H1 (cell line): ENCODE results near the gene LRP1-AS. TPM values are rescaled to one million over a fixed set of nuclear protein-coding genes. Genes with fewer than 3 reads are reported as not detected.

ENCODE experiments used
- CTCF ChIA-PET: fragments of 300-600 bp; sonication (Branson Sonifier 250); formaldehyde crosslinking; loops from one replicate; lab custom pipeline; 2021; ENCODE audit not compliant: partially characterized antibody; lab: Charles Lee
- POLR2A ChIA-PET: fragments of 300-600 bp; sonication (Branson Sonifier 250); formaldehyde crosslinking; loops from one replicate; lab custom pipeline; 2021; ENCODE audit warnings: inconsistent platforms; ENCODE audit not compliant: partially characterized antibody; lab: Charles Lee
- DNase-seq, 2 experiments: peaks; one replicate each; pipeline versions ENCODE4 v3.0.0 to v3.0.0-alpha.2; 2010 to 2022; ENCODE audit warnings: low spot score in 2 of 2, low read depth in 1 of 2, mixed read lengths in 1 of 2
- FAIRE-seq: peaks from 2 replicates; lab custom pipeline; 2011; peaks lifted over from hg19 to GRCh38; lab: Jason Lieb, UNC
- H2AFZ ChIP-seq: 2 replicates; pipeline ENCODE4 v1.8.1; 2012; ENCODE audit warnings: low read length, inconsistent platforms
- H2AK5ac ChIP-seq: 2 replicates; pipeline ENCODE4 v1.6.1; 2013; ENCODE audit warnings: low read depth, low read length
- H2BK120ac ChIP-seq: replicated peaks from 2 replicates; pipeline ENCODE3; 2013; ENCODE audit warnings: low read depth, low read length, inconsistent platforms
- H2BK12ac ChIP-seq: 2 replicates; pipeline ENCODE4 v1.6.1; 2013; ENCODE audit warnings: low read depth, low read length
- H2BK15ac ChIP-seq: 2 replicates; pipeline ENCODE4 v1.6.1; 2013; ENCODE audit warnings: low read length
- H2BK20ac ChIP-seq: 2 replicates; pipeline ENCODE4 v1.6.1; 2013; ENCODE audit warnings: low read length
- H2BK5ac ChIP-seq: 2 replicates; pipeline ENCODE4 v1.6.1; 2013; ENCODE audit warnings: low read depth, low read length
- H3K14ac ChIP-seq: 2 replicates; pipeline ENCODE4 v1.6.1; 2013; ENCODE audit warnings: inconsistent platforms; ENCODE audit not compliant: insufficient read length
- H3K18ac ChIP-seq: 2 replicates; pipeline ENCODE4 v1.6.1; 2013; ENCODE audit warnings: low read length; ENCODE audit errors: extremely low read depth
- H3K23ac ChIP-seq: 2 replicates; pipeline ENCODE4 v1.6.1; 2013; ENCODE audit warnings: inconsistent platforms; ENCODE audit not compliant: insufficient read length
- H3K23me2 ChIP-seq: 2 replicates; pipeline ENCODE4 v1.6.1; 2013; ENCODE audit warnings: low read depth, low read length
- H3K27ac ChIP-seq: 2 replicates; pipeline ENCODE4 v1.6.1; 2011; ENCODE audit warnings: low read depth, low read length, inconsistent platforms
- H3K27me3 ChIP-seq, 4 experiments: replicated peaks in 1 of 4; 1 replicate in 1 of 4; 2 replicates in 3 of 4; pipeline versions ENCODE4 v1.6.1 to v1.8.1; 2011 to 2013; ENCODE audit warnings: low read length in 3 of 4, mild to moderate bottlenecking in 3 of 4, inconsistent platforms in 2 of 4, mixed read lengths in 2 of 4, moderate library complexity in 1 of 4; ENCODE audit not compliant: control insufficient read depth in 3 of 4, insufficient read depth in 3 of 4; ENCODE audit errors: extremely low read depth in 1 of 4
- H3K36me3 ChIP-seq, 4 experiments: 2 replicates each; pipeline versions ENCODE4 v1.6.1 to v1.8.1; 2011 to 2013; ENCODE audit warnings: mild to moderate bottlenecking in 4 of 4, low read length in 3 of 4, moderate library complexity in 2 of 4, control low read depth in 1 of 4, inconsistent platforms in 1 of 4; ENCODE audit not compliant: insufficient read depth in 4 of 4, control insufficient read depth in 2 of 4
- H3K4ac ChIP-seq: replicated peaks from 2 replicates; pipeline ENCODE3; 2013; ENCODE audit warnings: low read length, low read depth, mixed read lengths, inconsistent platforms; ENCODE audit not compliant: insufficient read length
- H3K4me1 ChIP-seq, 4 experiments: replicated peaks in 1 of 4; 1 replicate in 1 of 4; 2 replicates in 3 of 4; pipeline versions ENCODE4 v1.6.1 to v1.8.1; 2011 to 2013; ENCODE audit warnings: low read length in 3 of 4, inconsistent platforms in 2 of 4, mixed read lengths in 1 of 4; ENCODE audit not compliant: insufficient read depth in 4 of 4, control insufficient read depth in 3 of 4
- H3K4me2 ChIP-seq, 2 experiments: 2 replicates each; pipeline versions ENCODE4 v1.6.1 to v1.8.1; 2011 to 2013; ENCODE audit warnings: low read depth in 2 of 2, low read length in 2 of 2, control low read depth in 1 of 2, inconsistent platforms in 1 of 2, mild to moderate bottlenecking in 1 of 2; ENCODE audit not compliant: insufficient read depth in 1 of 2
- H3K4me3 ChIP-seq, 4 experiments: fragments of 200-600, 300-600 bp in 1 of 4; sonication (generic), shearing (Covaris generic), sonication (Bioruptor Twin) in 1 of 4; 2 replicates each; pipeline versions ENCODE4 v1.5.1 to v1.8.1; 2011 to 2016; ENCODE audit warnings: low read length in 4 of 4, low read depth in 3 of 4, control low read depth in 2 of 4, inconsistent platforms in 2 of 4, mild to moderate bottlenecking in 2 of 4, mixed read lengths in 1 of 4, moderate library complexity in 1 of 4; ENCODE audit not compliant: insufficient read depth in 2 of 4; ENCODE audit errors: extremely low read depth in 1 of 4
- H3K56ac ChIP-seq: replicated peaks from 2 replicates; pipeline ENCODE3; 2013; ENCODE audit warnings: low read depth, mild to moderate bottlenecking, mixed read lengths, low read length, inconsistent platforms; ENCODE audit not compliant: insufficient read length
- H3K79me1 ChIP-seq: 2 replicates; pipeline ENCODE4 v1.6.1; 2013; ENCODE audit warnings: low read depth, low read length, control low read depth
- H3K79me2 ChIP-seq, 2 experiments: 2 replicates each; pipeline versions ENCODE4 v1.6.1 to v1.8.1; 2012 to 2013; ENCODE audit warnings: low read length in 2 of 2, mild to moderate bottlenecking in 2 of 2, inconsistent platforms in 1 of 2; ENCODE audit not compliant: insufficient read depth in 2 of 2, control insufficient read depth in 1 of 2
- H3K9ac ChIP-seq, 4 experiments: replicated peaks in 1 of 4; 1 replicate in 1 of 4; 2 replicates in 3 of 4; pipeline versions ENCODE4 v1.6.1 to v1.8.1; 2011 to 2013; ENCODE audit warnings: low read depth in 3 of 4, low read length in 3 of 4, control low read depth in 2 of 4, mild to moderate bottlenecking in 2 of 4, moderate library complexity in 2 of 4, inconsistent platforms in 1 of 4; ENCODE audit errors: extremely low read depth in 1 of 4
- H3K9me3 ChIP-seq, 2 experiments: 2 replicates each; pipeline versions ENCODE4 v1.6.1 to v1.8.1; 2012 to 2013; ENCODE audit warnings: mild to moderate bottlenecking in 2 of 2, moderate library complexity in 2 of 2, control low read depth in 1 of 2, inconsistent platforms in 1 of 2, low read depth in 1 of 2, low read length in 1 of 2, mixed read lengths in 1 of 2; ENCODE audit not compliant: insufficient read depth in 2 of 2
- H4K20me1 ChIP-seq, 2 experiments: replicated peaks in 1 of 2; 2 replicates each; pipeline versions ENCODE3 to v1.8.1; 2011 to 2013; ENCODE audit warnings: inconsistent platforms in 2 of 2, low read length in 2 of 2, mild to moderate bottlenecking in 1 of 2; ENCODE audit not compliant: insufficient read depth in 2 of 2, control insufficient read depth in 1 of 2
- H4K5ac ChIP-seq: 2 replicates; pipeline ENCODE4 v1.6.1; 2013; ENCODE audit warnings: low read length, low read depth, mixed read lengths, inconsistent platforms; ENCODE audit not compliant: insufficient read length
- H4K8ac ChIP-seq: 2 replicates; pipeline ENCODE4 v1.8.0; 2013; ENCODE audit warnings: mild to moderate bottlenecking, moderate library complexity, low read length, inconsistent platforms; ENCODE audit not compliant: insufficient read depth; ENCODE audit errors: extremely low read depth
- H4K91ac ChIP-seq: replicated peaks from 2 replicates; pipeline ENCODE3; 2013; ENCODE audit warnings: low read length, mixed read lengths, inconsistent platforms; ENCODE audit not compliant: insufficient read length
- BACH1 ChIP-seq: IDR thresholded peaks from 2 replicates; pipeline ENCODE4 v1.6.1; 2012; ENCODE audit warnings: low read length, improper control_type of control experiment
- CHD1 ChIP-seq: IDR thresholded peaks from 2 replicates; pipeline ENCODE4 v1.6.1; 2012; ENCODE audit warnings: low read depth, low read length, improper control_type of control experiment
- CREB1 ChIP-seq: IDR thresholded peaks from 2 replicates; pipeline ENCODE4 v1.6.1; 2012; ENCODE audit warnings: inconsistent platforms
- CTCF ChIP-seq, 3 experiments: IDR thresholded peaks; 1 replicate in 2 of 3; 2 replicates in 1 of 3; pipeline versions ENCODE4 v1.5.1 to v1.6.1; 2011; ENCODE audit warnings: low read length in 3 of 3, mild to moderate bottlenecking in 3 of 3, inconsistent platforms in 2 of 3, low read depth in 1 of 3, moderate library complexity in 1 of 3; ENCODE audit not compliant: insufficient read depth in 1 of 3; ENCODE audit errors: control extremely low read depth in 1 of 3
- EZH2 ChIP-seq: fragments of 200-600 bp; sonication (generic); IDR thresholded peaks from 2 replicates; pipeline ENCODE4 v1.7.1; 2012; ENCODE audit warnings: low read depth, mild to moderate bottlenecking, moderate library complexity, low read length, inconsistent platforms; ENCODE audit not compliant: severe bottlenecking
- FOSL1 ChIP-seq: IDR thresholded peaks from 2 replicates; pipeline ENCODE4 v1.6.1; 2011; ENCODE audit warnings: mild to moderate bottlenecking, low read depth, low read length, moderate library complexity; ENCODE audit not compliant: insufficient read depth
- KDM1A ChIP-seq: fragments of 200-600, 300-600 bp; sonication (generic); IDR thresholded peaks from 2 replicates; pipeline ENCODE4 v1.7.1; 2016; ENCODE audit warnings: mild to moderate bottlenecking, low read length, borderline replicate concordance
- NRF1 ChIP-seq: IDR thresholded peaks from 2 replicates; pipeline ENCODE4 v1.6.1; 2011; ENCODE audit warnings: mild to moderate bottlenecking, low read depth, low read length, improper control_type of control experiment
- POLR2A ChIP-seq, 2 experiments: IDR thresholded peaks; 1 replicate in 1 of 2; 2 replicates in 1 of 2; pipeline ENCODE4 v1.6.1; 2011; ENCODE audit warnings: low read depth in 2 of 2, low read length in 2 of 2, mild to moderate bottlenecking in 2 of 2; ENCODE audit errors: control extremely low read depth in 1 of 2
- RAD21 ChIP-seq, 2 experiments: IDR thresholded peaks in 1 of 2; conservative IDR thresholded peaks in 1 of 2; 2 replicates each; pipeline ENCODE4 v1.6.1; 2011; ENCODE audit warnings: low read depth in 2 of 2, low read length in 2 of 2, improper control_type of control experiment in 1 of 2, inconsistent platforms in 1 of 2, mild to moderate bottlenecking in 1 of 2, moderate library complexity in 1 of 2
- SAP30 ChIP-seq: fragments of 300-600 bp; sonication (generic); IDR thresholded peaks from 2 replicates; pipeline ENCODE4 v1.7.1; 2012; ENCODE audit warnings: low read length, moderate library complexity, mild to moderate bottlenecking, inconsistent platforms; ENCODE audit not compliant: insufficient read depth, insufficient replicate concordance
- WGBS, 2 experiments: shearing (Covaris generic) in 1 of 2; methylation state at CpG; one replicate each; pipeline versions ENCODE4 v1.1.6 to v1.1.7; 2013 to 2015; ENCODE audit warnings: low lambda C conversion rate in 2 of 2, mixed read lengths in 2 of 2, inconsistent platforms in 1 of 2, low coverage in 1 of 2, missing lambda C conversion rate in 1 of 2; ENCODE audit not compliant: insufficient replicate concordance in 2 of 2, insufficient coverage in 1 of 2, insufficient read length in 1 of 2; ENCODE audit errors: extremely low coverage in 1 of 2, missing lambda C conversion rate in 1 of 2; 5-methylcytosine and 5-hydroxymethylcytosine counted together
- polyA plus RNA-seq, 7 experiments: library from polyadenylated mRNA; depleted of rRNA in 3 of 7; stranded (reverse) in 5 of 7; unstranded in 2 of 7; fragments of >200 nt in 5 of 7; fragments of 200-250 nt in 2 of 7; gene quantifications; 1 replicate in 5 of 7; 2 replicates in 1 of 7; 4 replicates in 1 of 7; pipeline versions ENCODE4 v1.2.1 to v1.2.3, GENCODE V29; 2011 to 2013; ENCODE audit warnings: missing spikeins in 2 of 7, mixed read lengths in 2 of 7
- total RNA-seq: library from RNA; stranded (reverse); fragmentation: NEBNext Ultra II Directional; extraction: Animal tissue kit (Norgen Biotek cat#: 25700); gene quantifications from 2 replicates; pipeline ENCODE4 v1.2.1, GENCODE V29; 2021

LRP1-AS gene
- total and polyA plus RNA-seq, 2 of the 8 experiments (the other 6 are each of a cell fraction or from before 2014, with no cell fraction given) = not detected

GRCh38 chr12:57141249-57141648, 6.2 kb downstream of the LRP1-AS start:
- CTCF ChIA-PET = interaction anchor here (0.8 to 4.6 kb wide), 7 partner anchors 16 to 78 kb away, joined by 3 to 29 read pairs (median 4); no protein-coding TSS in a partner anchor
- no peak for TF ChIP-seq POLR2A (IDR thresholded peaks at IDR 0.05; ENCODE audit: control extremely low read depth in 1 of 2, low read depth in 2 of 2, low read length in 2 of 2)
- TF ChIP-seq EZH2 = no peak
- TF ChIP-seq NRF1 = no peak
- TF ChIP-seq CREB1 = no peak
- TF ChIP-seq CHD1 = no peak
- TF ChIP-seq BACH1 = no peak
- TF ChIP-seq SAP30 = no peak
- no peak for TF ChIP-seq KDM1A
- no peak for TF ChIP-seq FOSL1
- TF ChIP-seq RAD21 (IDR thresholded peaks at IDR 0.05 in 1 of 2, conservative IDR thresholded peaks at IDR 0.05 in 1 of 2; ENCODE audit: low read depth in 2 of 2, low read length in 2 of 2) = no peak
- TF ChIP-seq CTCF (IDR thresholded peaks at IDR 0.05; ENCODE audit: control extremely low read depth in 1 of 3, insufficient read depth in 1 of 3, low read depth in 1 of 3, low read length in 3 of 3) = no peak

More at GRCh38 chr12:57141249-57141648, 6.2 kb downstream of the LRP1-AS start:
- H3K4me3 ChIP-seq = no peak overlapping the region
- no peak overlapping the region for H3K4me2 ChIP-seq
- no peak overlapping the region for H4K5ac ChIP-seq
- no peak overlapping the region for H3K9ac ChIP-seq
- H3K36me3 ChIP-seq = peaks cover 47 to 74% (median 60%) of the 10 kb centered on the region in 4 experiments
- no peak overlapping the region for H2AK5ac ChIP-seq
- no peak overlapping the region for H2BK15ac ChIP-seq
- no peak overlapping the region; the same call in 1 of the 2 replicates for H2BK5ac ChIP-seq
- H3K9me3 ChIP-seq = no peaks in the 10 kb centered on the region
- peaks cover 11% of the 10 kb centered on the region for H3K79me1 ChIP-seq
- no peak overlapping the region for H4K91ac ChIP-seq
- no peak overlapping the region for H3K14ac ChIP-seq
- no peak for FAIRE-seq
- H4K20me1 ChIP-seq = peaks cover 9 to 19% of the 10 kb centered on the region in 2 experiments
- H3K56ac ChIP-seq = no peak overlapping the region
- no peaks in the 10 kb centered on the region for H3K27me3 ChIP-seq
- H3K79me2 ChIP-seq = peaks cover 0 to 23% of the 10 kb centered on the region in 2 experiments; a peak in 2 of 4 replicates
- H2AFZ ChIP-seq = no peak overlapping the region
- H3K4ac ChIP-seq = no peak overlapping the region
- POLR2A ChIA-PET = interaction anchor here (0.9 to 2.9 kb wide), 10 partner anchors 10 to 55 kb away, joined by 3 to 22 read pairs (median 4); partner anchors contain the start of gene LRP1
- H3K27ac ChIP-seq = no peak overlapping the region
- WGBS, 2 experiments = 85% methylated on average over 8 of the region's 8 CpGs; no CpG with 5 or more reads in 1 of the 2 experiments
- no peak overlapping the region for H3K23ac ChIP-seq
- no peak overlapping the region for H4K8ac ChIP-seq
- H2BK12ac ChIP-seq = no peak overlapping the region
- H2BK20ac ChIP-seq = no peak overlapping the region
- H3K4me1 ChIP-seq = peaks cover 0 to 7% (median 2%) of the 10 kb centered on the region in 4 experiments; a peak in 4 of 7 replicates
- no peaks in the 10 kb centered on the region for H3K23me2 ChIP-seq
- DNase-seq = no peak
- H3K18ac ChIP-seq = no peak overlapping the region
- H2BK120ac ChIP-seq = no peak overlapping the region
